HepG2 (cell line): ENCODE results near the gene CENPB.

Experiments used
- RAD21 ChIP-seq: fragments of 450-650 bp; formaldehyde crosslinking; IDR thresholded peaks from 2 replicates; pipeline ENCODE4 v1.5.0; 2020; ENCODE audit warnings: mild to moderate bottlenecking
- STAG1 ChIP-seq: sonication (generic); formaldehyde crosslinking; IDR thresholded peaks from 2 replicates; pipeline ENCODE4 v1.4.0; 2020; ENCODE audit warnings: missing genetic modification reagents
- THRA ChIP-seq: sonication (generic); formaldehyde crosslinking; IDR thresholded peaks from 2 replicates; pipeline ENCODE4 v1.4.0; 2020; ENCODE audit warnings: missing genetic modification reagents, borderline replicate concordance
- ZFP36L2 ChIP-seq: sonication (generic); formaldehyde crosslinking; IDR thresholded peaks from 2 replicates; pipeline ENCODE4 v1.4.0; 2020; ENCODE audit warnings: missing genetic modification reagents
- ZNF597 ChIP-seq: sonication (generic); formaldehyde crosslinking; IDR thresholded peaks from 2 replicates; pipeline ENCODE4 v1.5.0; 2020; ENCODE audit warnings: missing genetic modification reagents

GRCh38 chr20:3781153-3781910 is 5.2 kb downstream of the CENPB start, which contains the start of gene SPEF1:
- TF ChIP-seq ZNF597: no peak
- TF ChIP-seq ZFP36L2 (CRISPR knock-in tag): no peak
- TF ChIP-seq THRA: no peak
- peak; percentile 66 for TF ChIP-seq STAG1
- TF ChIP-seq RAD21 (CRISPR knock-in tag): peak; percentile 63
